ENCODE measurements around the gene GAB2.

DNA sequence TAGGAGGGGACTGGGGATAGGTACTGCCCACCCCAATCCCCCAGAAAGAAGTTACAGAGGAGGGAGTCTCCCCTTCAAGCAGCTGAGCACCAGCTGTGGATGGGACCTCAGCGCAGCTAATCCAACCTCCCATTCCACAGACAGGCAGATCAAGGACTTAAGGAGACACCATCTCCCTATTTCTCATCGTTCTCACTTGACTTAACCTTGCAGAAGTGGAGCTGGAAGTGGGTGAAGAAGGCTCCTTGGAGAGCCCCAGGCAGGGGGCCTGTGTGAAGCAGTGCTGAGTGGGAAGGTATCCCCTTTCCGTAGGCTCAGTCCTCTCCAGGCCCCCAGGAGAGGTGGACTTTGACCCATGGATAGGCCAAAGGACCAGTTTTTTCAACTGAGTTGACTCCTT, 201.6 kb downstream of the GAB2 start:
- TF ChIP-seq ZNF776 (CRISPR knock-in tag; IDR thresholded peaks at IDR 0.05) (no peak), TBL1XR1 (IDR thresholded peaks at IDR 0.05; ENCODE audit: borderline replicate concordance, low read length, partially characterized antibody) (no peak), RAD51 (IDR thresholded peaks at IDR 0.05; ENCODE audit: borderline replicate concordance) (no peak), ERF (CRISPR knock-in tag; IDR thresholded peaks at IDR 0.05) (no peak), CHCHD3 (CRISPR knock-in tag; IDR thresholded peaks at IDR 0.05) (no peak), TCF12 (IDR thresholded peaks at IDR 0.05) (no peak), TCF12 (CRISPR knock-in tag; IDR thresholded peaks at IDR 0.05) (no peak), DNMT1 (CRISPR knock-in tag; IDR thresholded peaks at IDR 0.05) (no peak)
- TF ChIP-seq, protein P1, sequence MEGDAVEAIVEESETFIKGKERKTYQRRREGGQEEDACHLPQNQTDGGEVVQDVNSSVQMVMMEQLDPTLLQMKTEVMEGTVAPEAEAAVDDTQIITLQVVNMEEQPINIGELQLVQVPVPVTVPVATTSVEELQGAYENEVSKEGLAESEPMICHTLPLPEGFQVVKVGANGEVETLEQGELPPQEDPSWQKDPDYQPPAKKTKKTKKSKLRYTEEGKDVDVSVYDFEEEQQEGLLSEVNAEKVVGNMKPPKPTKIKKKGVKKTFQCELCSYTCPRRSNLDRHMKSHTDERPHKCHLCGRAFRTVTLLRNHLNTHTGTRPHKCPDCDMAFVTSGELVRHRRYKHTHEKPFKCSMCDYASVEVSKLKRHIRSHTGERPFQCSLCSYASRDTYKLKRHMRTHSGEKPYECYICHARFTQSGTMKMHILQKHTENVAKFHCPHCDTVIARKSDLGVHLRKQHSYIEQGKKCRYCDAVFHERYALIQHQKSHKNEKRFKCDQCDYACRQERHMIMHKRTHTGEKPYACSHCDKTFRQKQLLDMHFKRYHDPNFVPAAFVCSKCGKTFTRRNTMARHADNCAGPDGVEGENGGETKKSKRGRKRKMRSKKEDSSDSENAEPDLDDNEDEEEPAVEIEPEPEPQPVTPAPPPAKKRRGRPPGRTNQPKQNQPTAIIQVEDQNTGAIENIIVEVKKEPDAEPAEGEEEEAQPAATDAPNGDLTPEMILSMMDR (CRISPR knock-in tag; IDR thresholded peaks at IDR 0.05), result no peak
